GM12872 (cell line): Measurements from ENCODE around the gene PSMB10.

Experiments used
- TF ChIP-seq, protein P1 (sequence below): IDR thresholded peaks from 3 replicates; pipeline ENCODE4 v1.5.1; 2011; ENCODE audit warnings: low read depth, mild to moderate bottlenecking, low read length, moderate library complexity; ENCODE audit not compliant: insufficient read depth

PSMB10 gene

GRCh38 chr16:67942510-67943255 is 6.0 kb upstream of the PSMB10 start:
- TF ChIP-seq, protein P1, sequence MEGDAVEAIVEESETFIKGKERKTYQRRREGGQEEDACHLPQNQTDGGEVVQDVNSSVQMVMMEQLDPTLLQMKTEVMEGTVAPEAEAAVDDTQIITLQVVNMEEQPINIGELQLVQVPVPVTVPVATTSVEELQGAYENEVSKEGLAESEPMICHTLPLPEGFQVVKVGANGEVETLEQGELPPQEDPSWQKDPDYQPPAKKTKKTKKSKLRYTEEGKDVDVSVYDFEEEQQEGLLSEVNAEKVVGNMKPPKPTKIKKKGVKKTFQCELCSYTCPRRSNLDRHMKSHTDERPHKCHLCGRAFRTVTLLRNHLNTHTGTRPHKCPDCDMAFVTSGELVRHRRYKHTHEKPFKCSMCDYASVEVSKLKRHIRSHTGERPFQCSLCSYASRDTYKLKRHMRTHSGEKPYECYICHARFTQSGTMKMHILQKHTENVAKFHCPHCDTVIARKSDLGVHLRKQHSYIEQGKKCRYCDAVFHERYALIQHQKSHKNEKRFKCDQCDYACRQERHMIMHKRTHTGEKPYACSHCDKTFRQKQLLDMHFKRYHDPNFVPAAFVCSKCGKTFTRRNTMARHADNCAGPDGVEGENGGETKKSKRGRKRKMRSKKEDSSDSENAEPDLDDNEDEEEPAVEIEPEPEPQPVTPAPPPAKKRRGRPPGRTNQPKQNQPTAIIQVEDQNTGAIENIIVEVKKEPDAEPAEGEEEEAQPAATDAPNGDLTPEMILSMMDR: no peak

GRCh38 chr16:67942200-67942509 is 5.5 kb upstream of the PSMB10 start:
- TF ChIP-seq, protein P1: peak; percentile 91

DNA sequence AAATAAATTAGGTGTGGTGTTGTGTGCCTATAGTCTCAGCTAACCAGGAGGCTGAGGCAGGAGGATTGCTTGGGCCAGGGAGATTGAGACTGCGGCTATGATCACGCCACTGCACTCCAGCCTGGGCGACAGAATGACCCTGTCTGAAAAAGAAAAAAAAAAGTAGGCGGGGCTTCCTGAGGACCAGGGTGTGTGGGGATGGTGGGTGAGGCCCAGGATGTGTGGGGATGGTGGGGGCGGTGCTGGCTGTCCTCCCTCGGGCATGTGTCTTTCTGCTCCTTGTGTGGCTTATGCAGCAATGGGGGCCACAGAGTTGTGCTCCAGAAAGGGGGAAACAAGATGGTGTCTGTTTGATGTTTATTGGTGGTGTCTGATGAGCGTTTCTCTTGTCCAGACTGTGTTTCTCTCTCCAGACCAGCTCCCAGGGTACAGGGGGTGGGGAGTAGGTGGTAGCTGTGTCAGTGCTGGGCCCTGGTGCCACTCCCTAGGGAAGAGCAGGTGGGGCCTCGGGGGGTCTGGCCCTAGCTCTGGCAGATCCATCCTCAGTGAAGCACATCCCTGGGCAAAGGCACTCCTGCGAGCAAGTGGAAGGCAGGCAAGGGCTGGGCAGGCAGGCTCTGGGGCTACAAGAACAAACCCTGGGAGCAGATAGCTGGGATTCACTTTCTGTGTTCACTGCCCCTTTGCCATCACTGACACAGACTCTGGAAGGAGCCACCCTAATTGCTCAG is 5.0 kb upstream of the PSMB10 start:
- TF ChIP-seq, protein P1: no peak

DNA sequence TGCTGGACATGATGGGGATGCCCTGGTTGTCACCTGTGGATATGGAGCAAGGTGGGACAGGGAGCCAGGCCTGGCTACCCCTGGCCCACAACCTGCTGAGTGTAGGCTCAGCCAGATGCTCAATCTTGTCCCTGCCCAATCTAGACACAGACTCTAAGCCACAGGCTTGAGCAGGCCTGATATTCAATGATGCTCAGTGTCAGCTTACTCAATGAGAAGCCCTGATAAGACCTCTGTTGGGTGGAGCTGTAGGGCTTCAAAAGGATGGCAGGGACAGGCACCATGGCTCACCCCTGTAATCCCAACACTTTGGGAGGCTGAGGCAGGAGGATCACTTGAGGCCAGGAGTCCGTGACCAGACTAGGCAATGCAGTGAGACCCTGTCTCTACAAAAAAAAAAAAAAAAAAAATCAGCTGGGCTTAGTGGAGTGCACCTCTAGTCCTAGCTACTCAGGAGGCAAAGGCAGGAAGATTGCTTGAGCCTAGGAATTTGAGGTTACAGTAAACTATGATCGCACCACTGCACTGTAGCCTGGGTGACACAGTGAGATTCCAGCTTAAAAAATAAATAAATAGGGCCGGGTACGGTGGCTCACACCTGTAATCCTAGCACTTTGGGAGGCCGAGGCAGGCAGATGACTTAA is 3.9 kb upstream of the PSMB10 start:
- TF ChIP-seq, protein P1: no peak

GRCh38 chr16:67939507-67940445 is 3.1 kb upstream of the PSMB10 start:
- TF ChIP-seq, protein P1: no peak

DNA sequence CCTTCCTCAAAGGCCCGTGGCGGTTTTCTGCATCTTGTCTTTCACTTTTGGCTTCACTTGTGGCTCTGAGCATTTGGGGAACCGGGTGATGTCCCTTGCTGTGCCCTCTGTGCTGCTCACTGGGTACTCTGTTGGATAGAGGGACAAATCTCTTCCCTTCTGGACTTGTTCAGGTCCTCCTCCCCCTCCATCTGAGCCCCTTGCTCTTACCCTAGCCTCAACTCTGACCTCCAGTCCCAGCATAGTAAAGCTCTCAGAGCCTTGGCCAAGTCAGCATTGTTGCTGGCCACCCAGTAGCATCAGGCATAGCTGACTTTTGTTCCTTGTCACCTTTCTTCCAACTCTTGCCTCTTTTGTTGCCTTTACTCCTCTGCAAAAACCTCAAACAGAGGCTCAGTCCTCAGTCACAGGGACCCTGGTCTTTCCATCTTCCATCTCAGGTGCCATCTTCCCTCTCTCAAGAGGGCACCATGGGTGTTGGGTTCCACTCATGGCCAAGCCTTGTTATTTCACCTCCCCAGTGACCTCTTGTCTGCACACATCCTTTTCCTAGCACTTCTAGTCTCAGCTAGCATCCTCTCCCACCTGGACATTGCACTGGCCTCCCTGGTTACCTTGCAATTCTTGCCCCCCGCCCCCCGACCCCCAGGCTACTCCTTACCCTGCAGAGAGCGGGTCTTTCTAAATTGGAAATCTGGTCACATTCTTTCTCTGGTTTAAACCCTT is 393 bp upstream of the PSMB10 start:
- TF ChIP-seq, protein P1: no peak
